GM18511 (cell line): Measurements from ENCODE around the gene FBXO42.

ENCODE experiments used
- ATAC-seq: cut with Tn5 transposase; IDR thresholded peaks from one replicate; pipeline ENCODE4 v1.9.1; 2021; ENCODE audit warnings: mild to moderate bottlenecking, moderate library complexity; ENCODE audit not compliant: unreplicated experiment

Gene FBXO42

DNA sequence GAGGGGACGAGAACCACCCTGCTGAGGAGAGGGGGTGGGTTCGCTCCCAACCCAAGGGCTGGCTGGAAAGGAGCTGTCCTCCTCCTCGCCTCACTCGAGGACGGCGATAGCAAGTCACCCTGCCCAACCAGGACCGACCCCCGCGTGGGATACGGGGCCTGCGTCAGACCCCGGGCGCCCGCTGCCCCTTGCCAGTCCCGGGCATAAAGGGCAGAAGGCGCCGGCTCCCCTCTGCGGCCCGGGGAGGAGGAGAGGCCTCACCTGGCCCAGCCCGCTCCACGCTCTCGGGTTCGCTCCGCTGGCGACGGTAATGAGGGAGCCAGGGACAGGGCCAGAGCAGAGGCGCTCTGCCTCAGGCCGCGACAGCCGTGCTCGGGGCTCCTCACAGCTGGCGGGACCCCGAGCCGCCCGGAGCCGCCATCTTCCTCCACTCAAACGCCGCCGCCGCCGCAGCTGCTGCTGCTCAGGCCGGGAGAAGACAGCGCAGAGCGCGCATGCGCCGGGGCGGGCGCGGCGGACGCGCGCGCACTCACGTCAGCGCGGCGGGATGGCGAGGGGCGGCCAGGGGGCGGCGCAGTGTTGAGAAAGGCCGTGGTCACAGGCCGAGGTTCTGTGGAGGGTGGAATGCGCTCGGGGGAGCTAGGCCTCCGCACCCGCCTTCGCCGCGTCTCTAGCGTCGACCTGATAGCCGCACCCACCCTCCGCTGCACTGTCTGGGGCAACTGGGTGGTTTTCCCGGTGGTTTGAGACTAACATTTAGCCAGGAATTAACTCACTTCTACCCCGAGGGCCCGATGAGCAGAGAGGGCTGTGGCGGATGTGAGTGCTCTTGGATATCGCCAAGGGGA, at the start of gene FBXO42:
FBXO42 (minus strand) TSS at position 487 of the 848 bp plus-strand sequence. CDS start 37,062 bp downstream, outside the sequence.
- ATAC-seq: peak; percentile 88

DNA sequence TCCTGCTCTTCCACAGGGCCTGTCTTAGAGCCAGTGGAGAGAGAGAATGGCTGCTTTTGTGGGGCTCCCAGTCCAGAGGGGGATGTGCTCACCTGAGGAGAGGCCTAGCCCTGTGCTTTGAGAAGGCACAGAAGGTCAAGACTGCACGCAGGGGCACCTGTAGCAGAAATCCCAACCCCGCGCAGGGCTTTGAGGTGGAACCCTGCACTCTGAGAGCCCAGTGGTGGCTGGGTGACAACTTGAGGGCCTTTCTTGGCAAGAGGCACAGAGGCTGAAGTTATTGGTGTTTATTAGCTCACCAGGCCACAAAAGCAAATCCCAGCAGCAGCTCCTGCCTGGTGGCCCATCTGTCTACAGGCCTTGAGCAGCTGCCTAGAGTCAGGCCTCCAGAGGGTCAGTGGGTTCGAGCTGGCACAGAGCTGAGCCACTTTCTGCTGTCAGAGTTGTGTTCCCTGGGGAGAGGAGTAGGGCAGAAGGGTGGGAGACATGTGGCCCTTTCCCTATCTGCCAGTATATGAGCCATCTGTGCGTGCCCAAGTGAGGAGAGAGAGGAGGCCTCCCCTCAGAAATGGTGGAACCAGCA, 46.2 kb upstream of the FBXO42 start:
- no peak for ATAC-seq

DNA sequence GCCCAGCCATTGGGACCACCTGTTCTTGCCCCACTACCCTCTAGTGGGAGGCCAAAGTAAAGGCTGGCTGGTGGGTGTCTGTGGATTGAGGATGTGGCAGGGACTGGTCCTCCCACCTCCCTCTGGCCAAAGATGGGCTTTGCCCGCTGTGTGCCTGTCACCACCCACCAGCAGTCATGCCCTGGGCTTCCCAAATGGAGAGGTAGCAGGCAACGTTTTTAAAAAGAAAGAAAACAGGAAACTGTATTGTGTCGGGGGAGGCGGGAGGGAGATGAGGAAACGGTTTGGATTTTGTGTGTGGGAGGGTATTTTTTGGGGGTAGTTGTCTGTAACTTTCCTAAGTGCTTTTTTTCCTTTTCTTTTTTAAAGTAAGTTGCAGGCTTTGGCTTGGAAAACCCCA, 44.8 kb upstream of the FBXO42 start:
- ATAC-seq: no peak

DNA sequence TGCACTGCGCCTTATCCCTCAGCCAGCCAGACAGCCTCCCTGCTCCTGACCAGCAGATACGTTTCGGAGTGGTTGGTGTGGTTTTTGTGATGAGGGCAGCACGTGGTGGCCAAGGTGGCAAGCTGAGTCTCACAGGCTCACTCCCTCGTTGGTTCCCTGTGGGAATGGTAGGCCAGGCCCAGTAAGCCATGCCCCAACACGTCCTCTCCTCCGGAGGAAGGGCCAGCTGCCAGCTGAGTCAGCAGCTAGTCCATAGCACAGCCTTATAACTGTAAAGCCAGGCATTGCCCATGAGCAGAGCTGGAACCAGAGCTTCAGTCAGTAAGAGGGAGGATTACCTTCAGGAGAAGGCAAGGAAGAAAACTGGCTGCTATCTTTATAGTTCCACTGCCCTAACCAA, 44.3 kb upstream of the FBXO42 start:
- no peak for ATAC-seq

DNA sequence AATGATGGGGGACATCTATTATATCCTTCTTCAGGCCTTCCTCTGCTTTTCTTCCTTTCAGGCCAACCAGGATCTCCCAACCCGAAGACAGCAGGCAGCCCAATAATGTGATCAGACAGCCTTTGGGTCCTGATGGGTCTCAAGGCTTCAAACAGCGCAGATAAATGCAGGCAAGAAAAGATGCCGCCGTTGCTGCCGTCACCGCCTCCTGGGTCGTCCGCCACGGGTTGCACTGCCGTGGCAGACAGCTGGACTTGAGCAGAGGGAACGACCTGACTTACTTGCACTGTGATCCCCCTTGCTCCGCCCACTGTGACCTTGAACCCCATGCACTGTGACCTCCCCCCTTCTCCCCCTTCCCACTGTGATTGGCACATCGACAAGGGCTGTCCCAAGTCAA, 42.7 kb upstream of the FBXO42 start:
- no peak for ATAC-seq

DNA sequence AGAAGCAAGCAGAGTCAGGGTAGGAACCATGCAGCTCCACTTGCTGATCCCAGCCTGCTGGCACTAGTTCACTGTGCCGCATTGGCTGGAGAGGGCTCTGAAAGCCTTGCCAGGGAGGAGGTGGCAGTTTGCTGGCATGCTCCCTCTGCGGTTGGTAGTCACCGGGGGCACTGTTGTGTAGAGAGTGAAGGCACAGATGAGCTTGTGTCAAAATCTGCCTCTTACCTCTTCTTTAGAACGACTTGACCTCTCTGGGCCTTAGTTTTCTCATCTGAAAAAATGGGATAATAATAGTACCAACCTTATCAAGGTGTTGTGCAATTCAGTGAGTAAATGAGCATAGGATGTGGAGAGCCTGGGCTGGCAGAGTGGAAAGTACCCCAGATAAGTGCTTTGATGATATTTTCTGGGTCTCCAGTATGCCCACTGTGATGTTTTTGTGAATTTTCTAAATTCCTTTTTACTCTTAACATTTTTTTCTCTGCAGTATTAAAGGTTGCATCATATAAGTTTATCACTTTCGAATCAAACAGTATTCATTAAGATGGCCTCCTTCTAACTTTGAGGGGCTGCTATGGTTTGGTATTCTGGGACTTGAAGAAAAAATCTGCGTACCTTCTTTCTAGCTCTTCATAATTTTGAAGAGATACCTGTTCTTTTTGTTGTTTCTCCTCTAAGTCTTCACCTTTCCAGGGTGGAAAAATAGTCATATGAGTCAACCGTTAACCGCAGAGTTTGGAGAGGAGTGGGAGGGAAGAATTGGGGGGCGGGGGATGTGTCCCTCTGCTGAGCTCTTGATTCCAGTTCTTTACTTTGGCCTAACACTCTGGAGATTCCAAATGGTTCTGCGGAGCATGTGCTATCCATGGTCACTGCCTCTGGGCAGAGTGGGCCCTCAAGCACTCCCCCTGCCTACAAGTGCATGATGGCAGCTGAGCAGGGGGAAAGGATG, 41.6 kb upstream of the FBXO42 start:
- no peak for ATAC-seq

DNA sequence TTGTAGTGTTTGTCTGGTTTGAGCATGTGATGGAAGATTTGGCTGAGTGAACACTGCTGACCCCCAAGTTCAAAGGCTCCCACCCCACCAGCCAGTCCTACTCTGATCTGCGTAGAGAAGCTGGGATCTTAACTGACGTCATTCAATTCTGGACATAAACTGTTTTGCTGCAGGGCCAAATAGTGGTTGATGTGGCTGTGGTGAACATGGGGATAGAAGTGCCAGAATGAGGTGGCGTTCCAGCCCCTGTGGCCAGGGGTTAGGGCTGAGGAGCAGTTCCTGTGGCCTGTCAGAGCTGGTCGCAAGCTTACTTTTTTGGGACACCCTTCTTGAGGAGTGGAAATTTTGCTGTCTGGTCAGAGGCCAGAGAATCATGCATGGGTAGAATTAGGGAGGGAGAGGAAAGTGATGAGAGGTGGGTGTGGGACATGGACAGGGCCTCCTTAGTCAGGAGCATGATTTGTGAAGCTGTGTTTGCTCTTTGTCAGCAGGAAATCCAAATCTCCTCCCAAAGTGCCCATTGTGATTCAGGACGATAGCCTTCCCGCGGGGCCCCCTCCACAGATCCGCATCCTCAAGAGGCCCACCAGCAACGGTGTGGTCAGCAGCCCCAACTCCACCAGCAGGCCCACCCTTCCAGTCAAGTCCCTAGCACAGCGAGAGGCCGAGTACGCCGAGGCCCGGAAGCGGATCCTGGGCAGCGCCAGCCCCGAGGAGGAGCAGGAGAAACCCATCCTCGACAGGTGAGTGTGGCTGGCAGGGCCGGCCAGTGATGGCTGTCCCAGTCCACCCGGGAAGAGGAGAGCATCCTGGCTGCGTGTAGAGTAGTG, 40.7 kb upstream of the FBXO42 start:
- ATAC-seq: no peak

DNA sequence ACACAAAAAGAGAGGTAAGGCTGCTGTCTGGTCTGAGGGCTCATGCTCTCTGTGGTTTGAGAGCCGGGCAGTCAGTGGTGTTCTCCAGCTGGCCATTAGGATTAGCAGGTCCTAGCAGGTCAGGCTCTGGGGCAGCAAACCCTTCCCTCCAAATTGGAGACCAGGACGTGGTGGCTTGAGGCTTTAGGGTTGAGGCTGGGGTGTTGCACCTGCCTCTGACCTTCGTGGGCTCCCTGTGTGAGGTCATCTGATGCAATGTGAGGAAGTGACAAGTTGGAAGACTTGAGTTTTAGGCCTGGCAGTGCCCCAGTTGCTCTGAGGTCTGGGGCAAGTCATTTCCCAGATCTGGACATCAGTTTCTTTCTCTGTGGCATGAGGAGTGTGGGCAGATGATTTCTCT, 39.1 kb upstream of the FBXO42 start:
- ATAC-seq: no peak

DNA sequence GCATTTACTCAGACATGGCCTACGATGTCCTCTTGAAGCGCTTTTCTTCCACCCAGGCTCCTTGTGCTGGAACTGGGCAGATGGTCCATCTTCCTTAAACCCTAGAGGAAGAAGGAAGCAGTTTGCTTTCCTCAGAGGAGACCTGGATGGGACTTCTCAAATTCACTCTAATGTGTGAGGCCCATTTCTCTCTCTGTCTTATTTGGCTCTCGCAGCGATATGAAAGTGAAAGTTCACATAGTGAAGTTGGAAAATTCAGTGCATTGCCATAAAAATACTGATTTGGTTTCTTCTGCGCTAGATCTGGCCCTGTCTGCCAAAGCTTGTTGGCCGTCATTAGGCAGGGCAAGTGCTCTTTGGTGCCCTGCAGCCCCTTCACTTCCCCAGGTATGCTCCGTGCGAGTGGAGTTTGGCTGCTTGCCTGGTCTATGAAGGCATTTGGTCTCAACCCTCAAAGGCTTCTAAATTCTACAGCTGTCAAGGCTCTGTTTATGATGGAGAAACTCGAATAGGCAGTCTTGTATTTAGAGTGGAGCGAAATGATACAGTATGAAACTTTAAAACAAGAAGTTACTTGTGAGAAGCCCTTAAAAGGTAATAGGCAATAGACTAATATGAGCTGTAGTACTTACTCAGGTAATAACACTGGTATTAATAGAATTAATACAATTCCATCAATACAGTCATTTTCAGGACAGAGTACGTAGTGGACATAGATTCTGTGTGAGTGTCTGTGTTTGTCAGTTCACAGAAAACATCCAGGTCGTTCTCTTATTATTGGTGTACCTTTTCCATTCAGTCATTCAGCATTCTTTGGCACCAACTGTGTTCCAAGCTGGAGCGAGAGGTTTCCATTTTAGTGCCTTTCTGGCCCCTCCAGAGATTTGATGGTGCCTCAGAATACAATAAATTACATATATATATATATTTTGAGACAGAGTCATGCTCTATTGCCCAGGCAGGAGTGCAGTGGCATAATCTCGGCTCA, 35.2 kb upstream of the FBXO42 start:
- ATAC-seq: peak; percentile 52

DNA sequence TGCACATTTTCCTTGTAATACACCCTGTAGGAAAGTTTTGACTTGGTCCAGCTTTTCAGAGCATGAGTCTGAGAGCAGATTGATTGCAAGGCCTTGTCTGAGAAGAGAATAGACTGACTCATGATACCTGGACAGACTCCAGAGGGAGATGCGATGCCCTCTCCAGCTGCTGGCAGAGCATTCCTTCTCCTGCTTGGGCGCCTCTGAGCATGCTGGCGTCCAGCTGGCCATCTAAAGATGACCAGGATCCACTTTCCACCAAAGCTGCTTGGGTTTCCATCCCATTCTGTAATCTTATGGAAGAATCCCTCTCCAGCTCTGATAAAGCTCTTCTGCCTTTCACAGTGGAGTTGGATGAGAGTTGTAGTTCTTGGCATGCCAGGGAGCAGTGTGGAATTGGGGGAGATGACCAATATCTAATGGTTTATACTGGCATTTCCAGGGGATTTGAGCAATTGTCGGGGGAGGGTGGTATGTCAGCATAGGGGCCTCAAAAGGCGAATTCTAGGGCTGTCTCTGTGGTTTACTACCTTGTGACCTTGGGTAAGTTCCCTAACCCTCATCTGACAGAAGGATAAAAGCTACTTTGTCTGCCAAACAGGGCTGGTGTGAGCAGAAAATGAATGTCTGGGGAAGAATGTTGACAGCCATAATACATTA, 34.3 kb upstream of the FBXO42 start:
- peak; percentile 22 for ATAC-seq

DNA sequence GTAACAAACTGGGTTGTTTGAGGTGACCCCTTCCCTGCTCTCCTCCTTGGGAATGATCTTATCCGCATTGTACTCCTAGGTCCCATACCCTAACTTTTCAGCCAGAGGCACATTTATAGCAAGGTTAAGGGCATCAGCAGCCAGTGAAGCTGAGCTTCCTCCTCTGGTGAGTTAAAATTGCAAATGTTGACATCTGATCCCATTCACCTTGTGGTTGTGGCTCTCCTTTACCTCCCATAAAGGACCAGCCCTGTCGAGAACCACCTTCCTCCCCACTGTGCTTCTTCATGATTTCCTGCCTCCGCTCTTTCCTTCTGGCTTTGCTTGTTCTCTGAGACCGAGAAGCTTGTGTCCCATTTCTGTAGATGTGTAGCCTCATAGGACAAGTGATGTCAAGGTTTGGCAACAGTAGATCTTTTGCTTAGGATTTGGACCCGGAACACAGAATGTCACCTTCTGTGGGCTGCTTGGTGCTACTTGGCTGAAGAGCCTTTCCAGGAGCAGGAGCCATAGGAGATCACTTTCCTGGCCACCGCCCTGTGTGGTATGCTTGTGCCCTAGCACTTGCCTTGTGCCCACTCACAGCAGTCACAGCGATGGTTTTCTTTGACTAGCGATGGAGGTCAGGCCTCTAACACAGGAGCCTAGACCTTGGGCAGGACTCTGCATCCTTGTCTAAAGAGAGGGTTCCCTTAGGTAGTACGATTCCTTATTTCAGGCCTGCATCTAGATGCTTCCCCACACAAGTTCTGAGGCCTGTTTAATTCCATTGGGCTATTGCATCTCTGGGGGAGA, 33.6 kb upstream of the FBXO42 start:
- no peak for ATAC-seq

DNA sequence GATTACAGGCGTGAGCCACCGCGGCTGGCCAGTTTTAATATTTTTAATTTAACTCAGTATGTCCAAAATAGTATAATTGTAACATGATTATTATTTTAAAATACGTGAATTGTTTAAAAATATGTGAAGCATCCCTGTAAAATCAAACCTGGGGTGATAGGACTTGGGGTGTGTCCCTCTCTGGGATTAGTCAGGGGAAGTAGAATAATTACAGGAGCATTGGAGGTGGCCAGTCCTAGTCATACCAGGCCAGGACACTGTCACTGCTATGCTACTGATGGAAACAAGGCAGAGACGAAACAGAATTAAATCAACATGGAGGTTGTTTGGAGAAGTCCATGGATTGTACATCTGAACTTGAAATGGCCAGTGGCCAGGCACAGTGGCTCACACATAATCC, 31.6 kb upstream of the FBXO42 start:
- no peak for ATAC-seq

DNA sequence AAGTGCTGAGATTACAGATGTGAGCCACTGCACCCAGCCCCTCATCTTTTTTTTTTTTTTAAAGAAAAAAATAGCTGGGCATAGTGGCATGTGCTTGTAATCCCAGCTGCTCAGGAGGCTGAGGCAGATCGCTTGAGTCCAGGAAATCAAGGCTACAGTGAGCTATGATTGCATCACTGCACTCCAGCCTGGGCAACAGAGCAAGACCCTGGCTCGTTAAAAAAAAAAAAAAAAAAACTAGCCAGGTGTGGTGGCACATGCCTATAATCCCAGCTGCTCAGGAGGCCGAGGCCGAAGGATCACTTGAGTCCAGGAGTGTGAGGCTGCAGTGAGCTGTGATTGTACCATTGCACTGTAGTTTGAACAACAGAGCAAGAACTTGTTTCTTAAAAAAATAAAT, 28.6 kb upstream of the FBXO42 start:
- no peak for ATAC-seq

DNA sequence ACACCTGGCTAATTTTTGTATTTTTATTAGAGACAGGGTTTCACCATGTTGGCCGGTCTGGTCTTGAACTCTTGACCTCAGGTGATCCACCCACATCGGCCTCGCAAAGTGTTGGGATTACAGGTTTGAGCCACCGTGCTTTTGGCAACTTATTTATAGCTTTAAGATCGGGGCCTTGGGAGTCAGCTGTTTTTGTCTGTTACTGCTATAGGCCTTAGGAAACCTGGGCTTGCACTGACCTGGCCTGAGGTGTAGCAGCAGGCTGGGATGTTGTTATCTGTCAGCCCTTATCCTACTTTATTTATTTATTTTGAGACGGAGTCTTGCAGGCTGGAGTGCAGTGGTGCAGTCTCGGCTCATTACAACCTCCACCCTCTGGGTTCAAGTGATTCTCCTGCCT, 26.2 kb upstream of the FBXO42 start:
- no peak for ATAC-seq

DNA sequence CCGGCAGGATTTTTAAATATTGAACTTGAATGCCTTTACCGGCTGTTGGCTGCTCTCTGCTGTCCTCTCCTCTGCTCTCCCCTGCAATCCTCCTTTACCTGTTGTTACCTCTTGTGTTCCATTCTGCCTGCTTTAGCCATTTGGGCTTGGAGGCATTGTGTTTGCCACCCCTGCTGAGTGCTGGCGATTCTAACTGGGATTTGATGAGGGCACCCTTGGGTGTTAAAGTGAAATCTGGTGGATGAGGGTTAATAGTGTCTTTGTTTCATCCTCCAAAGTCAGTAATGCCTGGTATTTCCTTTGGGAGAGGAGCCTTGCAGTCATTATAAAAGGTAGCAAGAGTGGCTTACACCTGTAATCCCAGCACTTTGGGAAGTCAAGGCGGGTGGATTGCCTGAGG, 24.7 kb upstream of the FBXO42 start:
- no peak for ATAC-seq

DNA sequence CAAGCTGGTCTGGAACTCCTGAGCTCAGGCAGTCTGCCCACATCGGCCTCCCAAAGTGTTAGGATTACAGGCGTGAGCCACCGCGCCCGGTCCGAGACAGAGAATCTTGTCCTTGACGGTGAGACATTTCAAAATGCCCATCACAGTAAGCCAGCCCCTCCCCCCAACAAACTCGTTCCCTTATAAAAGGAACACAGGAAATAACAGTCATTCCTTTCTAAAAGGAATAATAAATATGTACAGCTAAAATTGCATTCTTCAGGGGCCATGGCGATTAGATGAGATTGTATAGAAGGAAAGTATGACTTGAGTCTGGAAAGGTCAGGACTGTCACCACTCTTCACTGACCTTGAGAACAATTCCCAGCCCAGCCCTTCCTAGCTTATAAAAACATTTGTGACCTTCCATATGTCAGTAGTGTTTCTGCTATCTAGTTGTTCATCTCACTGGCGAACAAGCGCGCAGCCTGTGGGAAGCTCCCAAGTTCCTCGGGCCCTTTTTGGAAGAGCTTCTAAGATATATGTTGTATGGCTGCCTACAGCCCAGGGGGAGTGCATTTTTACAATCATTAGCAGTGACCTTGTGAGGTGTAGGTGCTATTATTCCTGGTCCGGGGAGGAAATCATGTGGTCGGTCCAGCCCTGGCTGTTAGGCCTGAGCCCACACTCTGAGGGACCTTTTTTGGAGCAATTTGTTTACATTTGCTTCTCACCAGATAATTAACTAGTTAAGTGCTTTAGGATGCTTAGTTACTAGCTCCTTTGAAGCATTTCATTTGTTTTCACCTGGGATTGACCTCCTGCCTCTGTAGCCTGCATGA, 23.5 kb upstream of the FBXO42 start:
- ATAC-seq: no peak

DNA sequence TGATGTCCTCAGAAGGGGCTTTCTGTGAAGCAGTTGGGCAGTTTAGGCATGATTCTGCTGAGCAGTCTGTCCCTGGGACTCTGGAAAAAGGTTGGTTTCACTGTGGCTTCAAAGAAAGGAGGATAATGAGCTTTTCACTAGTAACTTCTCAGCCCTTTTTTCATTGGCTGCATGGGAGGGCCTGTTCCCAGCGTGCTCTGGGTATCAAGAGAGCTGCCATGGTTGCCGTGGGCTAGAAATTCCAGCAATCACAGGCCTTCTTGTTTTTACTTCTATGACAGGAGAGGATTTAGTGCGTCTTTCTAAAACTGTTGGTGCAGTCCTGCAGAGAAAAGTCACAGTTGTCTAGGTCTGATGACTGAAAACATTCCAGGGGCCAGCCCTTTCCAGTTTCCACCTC, 22.0 kb upstream of the FBXO42 start:
- ATAC-seq: no peak
